Stimulated activated naive CD4-positive, alpha-beta T cell (primary cell): Measurements from ENCODE around the gene COL7A1.
"Not testable (repeated sequence)": the region's sequence is repeated elsewhere in the genome, so short reads cannot be mapped to it uniquely, and the experiment has no call there.

ENCODE experiments used
- DNase-seq, 6 experiments: peaks; one replicate each; lab custom pipeline; 2025; lab: John Stamatoyannopoulos, UW

Gene COL7A1

GRCh38 chr3:48563382-48563918, 31.7 kb downstream of the COL7A1 start, which contains the start of gene UCN2:
Gene UCN2, minus strand, starts transcription at chr3:48563781. Its CDS starts 657 bp downstream, at chr3:48563124.
- no peak for DNase-seq

- DNase-seq, result no peak
These were observed 32.6 kb downstream of the COL7A1 start for GRCh38 chr3:48562367-48563095.

GRCh38 chr3:48561045-48561736, 33.9 kb downstream of the COL7A1 start:
- no peak for DNase-seq

- no peak for DNase-seq
These were observed 34.5 kb downstream of the COL7A1 start for GRCh38 chr3:48560648-48561018.

- no peak for DNase-seq
These were observed 36.5 kb downstream of the COL7A1 start for GRCh38 chr3:48558493-48559134.

GRCh38 chr3:48556796-48557626, 38.1 kb downstream of the COL7A1 start, which contains the start of gene PFKFB4:
Gene PFKFB4, minus strand, starts transcription at chr3:48556803. Its CDS starts 26 bp downstream, at chr3:48556777.
- DNase-seq, result peak; percentile 97 to 100 (median 99)

GRCh38 chr3:48555949-48556795, 39.0 kb downstream of the COL7A1 start:
- no peak for DNase-seq

GRCh38 chr3:48555231-48555948, 39.7 kb downstream of the COL7A1 start:
- DNase-seq, result no peak

GRCh38 chr3:48553886-48554845, 41.0 kb downstream of the COL7A1 start:
- no peak for DNase-seq

GRCh38 chr3:48553361-48553760, 41.8 kb downstream of the COL7A1 start:
- no peak for DNase-seq

GRCh38 chr3:48552111-48552951, 42.8 kb downstream of the COL7A1 start:
- no peak for DNase-seq

- DNase-seq, result not testable (repeated sequence)
These were observed 43.5 kb downstream of the COL7A1 start for GRCh38 chr3:48551651-48552050.

GRCh38 chr3:48548729-48549705, 46.1 kb downstream of the COL7A1 start:
- DNase-seq, result peak; percentile 43 to 82 (median 74)

GRCh38 chr3:48548126-48548525, 47.0 kb downstream of the COL7A1 start:
- DNase-seq, result no peak

- peak in 2 of 6 experiments; percentile 6 to 39 for DNase-seq
These were observed 48.8 kb downstream of the COL7A1 start for GRCh38 chr3:48546203-48546829.

GRCh38 chr3:48544141-48544540, 51.0 kb downstream of the COL7A1 start:
- no peak for DNase-seq
